SU-DHL-6 (cell line): ENCODE measurements around the gene PIGN.

Experiments used
- H2AFZ ChIP-seq: fragments of 200-600 bp; sonication (generic); 2 replicates; pipeline ENCODE4 v1.6.1; 2014; ENCODE audit warnings: low read depth, mild to moderate bottlenecking, moderate library complexity, mixed read lengths, antibody characterized with exemption, low read length; ENCODE audit not compliant: severe bottlenecking
- H3F3A ChIP-seq: fragments of 200-600 bp; shearing (Covaris generic); 2 replicates; pipeline ENCODE4 v1.6.0; 2016; ENCODE audit warnings: antibody characterized with exemption, mild to moderate bottlenecking; ENCODE audit not compliant: insufficient read depth
- H3K27ac ChIP-seq: fragments of 200-600 bp; sonication (generic); 2 replicates; pipeline ENCODE4 v1.5.1; 2016; ENCODE audit warnings: low read depth, mild to moderate bottlenecking, low read length, moderate library complexity, mixed read lengths
- H3K27me3 ChIP-seq: fragments of 200-600 bp; sonication (generic), shearing (Covaris generic); 2 replicates; pipeline ENCODE4 v1.6.0; 2014; ENCODE audit warnings: mild to moderate bottlenecking, low read length
- H3K36me3 ChIP-seq: fragments of 200-600 bp; sonication (generic); 2 replicates; pipeline ENCODE4 v1.6.1; 2014; ENCODE audit warnings: mild to moderate bottlenecking, low read length, mixed read lengths
- H3K4me2 ChIP-seq: fragments of 300-600, 200-600 bp; shearing (Covaris generic), sonication (generic); 2 replicates; pipeline ENCODE4 v1.6.0; 2014; ENCODE audit warnings: low read length, low read depth, mild to moderate bottlenecking; ENCODE audit not compliant: poor library complexity, severe bottlenecking
- H3K4me3 ChIP-seq: fragments of 200-600 bp; sonication (generic); 2 replicates; pipeline ENCODE4 v1.5.1; 2014; ENCODE audit warnings: antibody characterized with exemption, low read length, mild to moderate bottlenecking, mixed read lengths; ENCODE audit not compliant: insufficient read depth, poor library complexity, severe bottlenecking
- H3K79me2 ChIP-seq: fragments of 200-600 bp; sonication (generic); 2 replicates; pipeline ENCODE4 v1.6.1; 2014; ENCODE audit warnings: mild to moderate bottlenecking, low read length, moderate library complexity; ENCODE audit not compliant: insufficient read depth
- H3K9ac ChIP-seq: fragments of 200-600 bp; sonication (generic); 2 replicates; pipeline ENCODE4 v1.7.0; 2014; ENCODE audit warnings: mild to moderate bottlenecking, low read length
- H3K9me2 ChIP-seq: fragments of 200-600 bp; sonication (generic); replicated peaks from 2 replicates; pipeline ENCODE4 v1.6.1; 2014; ENCODE audit warnings: low read length; ENCODE audit not compliant: insufficient read depth
- H3K9me3 ChIP-seq: fragments of 200-600 bp; sonication (generic); 2 replicates; pipeline ENCODE4 v1.6.1; 2014; ENCODE audit warnings: low read length, mixed read lengths; ENCODE audit not compliant: insufficient read depth
- H4K20me1 ChIP-seq: fragments of 200-600 bp; sonication (generic); 2 replicates; pipeline ENCODE4 v1.6.1; 2014; ENCODE audit warnings: low read depth, mild to moderate bottlenecking, antibody characterized with exemption, low read length, moderate library complexity, mixed read lengths
- EZH2phosphoT487 ChIP-seq: fragments of 200-600 bp; sonication (generic), shearing (Covaris generic); conservative IDR thresholded peaks from 2 replicates; pipeline ENCODE4 v1.6.1; 2018; ENCODE audit warnings: mild to moderate bottlenecking, antibody characterized with exemption, low read length, moderate library complexity, mixed read lengths
- TF ChIP-seq, protein P1 (sequence below): fragments of 200-600 bp; sonication (generic); IDR thresholded peaks from one replicate; pipeline ENCODE4 v1.5.1; 2017; ENCODE audit warnings: antibody characterized with exemption, mild to moderate bottlenecking, low read length, moderate library complexity; ENCODE audit not compliant: insufficient read depth, poor library complexity, severe bottlenecking

PIGN gene

DNA sequence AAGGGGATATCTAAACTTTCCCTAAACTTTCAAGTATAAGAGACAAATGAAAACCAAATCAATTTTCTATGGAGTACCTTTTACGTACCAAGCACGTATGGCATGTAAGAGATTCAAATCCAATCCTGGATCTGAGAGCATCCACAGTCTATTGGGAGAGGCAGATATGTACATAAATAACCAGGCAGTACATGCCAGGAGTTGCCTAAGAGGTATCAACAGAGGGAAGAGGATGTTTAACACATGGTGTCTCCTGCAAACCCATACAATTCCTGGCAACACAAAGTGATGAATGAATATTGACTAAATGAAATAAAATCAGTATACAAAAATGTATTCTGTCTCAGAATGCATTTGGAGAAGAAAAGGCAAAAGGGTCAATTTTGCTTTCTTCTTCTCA, 116.6 kb downstream of the PIGN start:
- Histone ChIP-seq H3K4me2 (no peak overlapping the region), H3K9me2 (no peaks in the 10 kb centered on the region), H3F3A (no peaks in the 10 kb centered on the region), H3K4me3 (no peak overlapping the region), H3K79me2 (no peaks in the 10 kb centered on the region), H3K36me3 (no peaks in the 10 kb centered on the region), H4K20me1 (no peaks in the 10 kb centered on the region), H3K9me3 (no peaks in the 10 kb centered on the region), H3K27ac (no peak overlapping the region), H2AFZ (no peak overlapping the region), H3K9ac (no peak overlapping the region), H3K27me3 (no peaks in the 10 kb centered on the region)
- TF ChIP-seq, protein P1, sequence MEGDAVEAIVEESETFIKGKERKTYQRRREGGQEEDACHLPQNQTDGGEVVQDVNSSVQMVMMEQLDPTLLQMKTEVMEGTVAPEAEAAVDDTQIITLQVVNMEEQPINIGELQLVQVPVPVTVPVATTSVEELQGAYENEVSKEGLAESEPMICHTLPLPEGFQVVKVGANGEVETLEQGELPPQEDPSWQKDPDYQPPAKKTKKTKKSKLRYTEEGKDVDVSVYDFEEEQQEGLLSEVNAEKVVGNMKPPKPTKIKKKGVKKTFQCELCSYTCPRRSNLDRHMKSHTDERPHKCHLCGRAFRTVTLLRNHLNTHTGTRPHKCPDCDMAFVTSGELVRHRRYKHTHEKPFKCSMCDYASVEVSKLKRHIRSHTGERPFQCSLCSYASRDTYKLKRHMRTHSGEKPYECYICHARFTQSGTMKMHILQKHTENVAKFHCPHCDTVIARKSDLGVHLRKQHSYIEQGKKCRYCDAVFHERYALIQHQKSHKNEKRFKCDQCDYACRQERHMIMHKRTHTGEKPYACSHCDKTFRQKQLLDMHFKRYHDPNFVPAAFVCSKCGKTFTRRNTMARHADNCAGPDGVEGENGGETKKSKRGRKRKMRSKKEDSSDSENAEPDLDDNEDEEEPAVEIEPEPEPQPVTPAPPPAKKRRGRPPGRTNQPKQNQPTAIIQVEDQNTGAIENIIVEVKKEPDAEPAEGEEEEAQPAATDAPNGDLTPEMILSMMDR, result no peak
- no peak for TF ChIP-seq EZH2phosphoT487

DNA sequence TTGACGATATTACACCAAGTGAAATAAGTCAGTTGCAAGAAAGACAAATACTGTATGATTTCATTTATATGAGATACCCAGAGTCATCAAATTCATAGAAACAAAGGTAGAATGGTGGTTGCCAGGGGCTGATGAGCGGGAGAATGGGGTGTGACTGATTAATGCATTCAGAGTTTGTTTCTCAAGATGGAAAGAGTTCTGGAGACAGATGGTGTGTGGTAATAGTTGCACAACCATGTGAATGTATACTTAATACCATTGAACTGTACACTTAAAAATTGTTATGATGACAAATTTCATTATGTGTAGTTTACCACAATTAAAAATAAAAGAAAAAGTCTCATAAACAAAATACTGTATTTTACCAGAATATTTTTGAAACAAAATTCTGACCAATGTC, 117.3 kb downstream of the PIGN start:
- Histone ChIP-seq H3K9me3 (no peaks in the 10 kb centered on the region), H3K9ac (no peak overlapping the region), H3K4me2 (no peak overlapping the region), H3K9me2 (no peaks in the 10 kb centered on the region), H3K4me3 (no peak overlapping the region), H2AFZ (no peak overlapping the region), H3K27ac (no peak overlapping the region), H4K20me1 (no peaks in the 10 kb centered on the region), H3K36me3 (no peaks in the 10 kb centered on the region), H3F3A (no peaks in the 10 kb centered on the region), H3K27me3 (no peaks in the 10 kb centered on the region), H3K79me2 (no peaks in the 10 kb centered on the region)
- no peak for TF ChIP-seq EZH2phosphoT487
- TF ChIP-seq, protein P1, result no peak

DNA sequence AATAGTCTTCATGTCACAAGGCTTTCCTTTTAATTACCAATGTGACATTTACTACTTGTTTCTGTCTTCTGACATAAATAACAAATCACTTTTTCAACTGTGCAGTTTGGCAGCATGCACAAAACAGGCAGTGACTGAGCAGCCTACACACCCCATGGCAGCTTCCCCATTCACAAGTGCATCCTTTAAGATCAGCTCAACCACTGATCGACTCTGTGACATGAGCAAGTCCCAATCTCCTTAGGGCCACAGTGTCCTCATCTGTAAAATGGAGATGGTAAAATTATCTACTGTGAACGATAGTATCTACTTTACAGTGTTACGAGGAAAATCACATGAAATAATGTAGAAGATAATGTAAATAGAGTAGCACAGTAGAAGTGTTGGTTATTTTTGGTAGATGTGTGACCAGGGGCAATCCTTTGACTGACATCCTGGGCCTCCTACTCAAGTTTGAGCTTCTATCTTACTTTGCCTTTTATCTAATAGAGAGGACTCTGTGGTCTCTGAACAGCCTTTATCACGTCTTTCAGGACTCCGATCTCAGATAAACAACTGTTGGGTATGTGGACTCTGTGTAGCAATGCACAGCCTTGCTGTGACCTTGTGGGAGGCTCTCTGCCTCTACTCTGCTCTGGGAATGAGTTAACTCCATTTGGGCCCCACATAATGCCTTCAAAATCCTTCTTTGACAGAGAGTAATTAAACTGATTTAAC, 120.6 kb downstream of the PIGN start:
- Histone ChIP-seq H3K9me3 (no peaks in the 10 kb centered on the region), H3K4me2 (no peak overlapping the region), H3K9ac (no peak overlapping the region), H3K27me3 (no peaks in the 10 kb centered on the region), H3K36me3 (no peaks in the 10 kb centered on the region), H4K20me1 (no peaks in the 10 kb centered on the region), H3F3A (no peaks in the 10 kb centered on the region), H3K9me2 (no peaks in the 10 kb centered on the region), H2AFZ (no peak overlapping the region), H3K79me2 (no peaks in the 10 kb centered on the region), H3K4me3 (no peak overlapping the region), H3K27ac (no peak overlapping the region)
- TF ChIP-seq, protein P1, result no peak
- TF ChIP-seq EZH2phosphoT487, result no peak
